Duodenal mucosa (tissue), 2 donors: Measurements from ENCODE around the gene IGF2BP2.

Experiments
- H3K27ac ChIP-seq: one replicate; pipeline ENCODE4 v1.7.0; 2013; ENCODE audit warnings: low read depth, low read length
- H3K27me3 ChIP-seq, 2 donors: one replicate each; pipeline ENCODE4 v1.7.0; 2013; ENCODE audit warnings: low read length in 2 of 2, control low read depth in 1 of 2; ENCODE audit not compliant: insufficient read depth in 2 of 2, control insufficient read depth in 1 of 2
- H3K36me3 ChIP-seq, 2 donors: one replicate each; pipeline ENCODE4 v1.7.0; 2013; ENCODE audit warnings: low read length in 2 of 2, control low read depth in 1 of 2; ENCODE audit not compliant: insufficient read depth in 2 of 2, control insufficient read depth in 1 of 2
- H3K4me1 ChIP-seq, 2 donors: one replicate each; pipeline ENCODE4 v1.7.0; 2013; ENCODE audit warnings: low read length in 2 of 2, control low read depth in 1 of 2; ENCODE audit not compliant: insufficient read depth in 2 of 2, control insufficient read depth in 1 of 2
- H3K4me3 ChIP-seq, 2 donors: one replicate each; pipeline ENCODE4 v1.7.0; 2013; ENCODE audit warnings: low read length in 2 of 2, low read depth in 1 of 2
- H3K9ac ChIP-seq, 2 donors: one replicate each; pipeline ENCODE4 v1.7.0; 2013; ENCODE audit warnings: low read length in 2 of 2, low read depth in 1 of 2
- H3K9me3 ChIP-seq, 2 donors: one replicate each; pipeline ENCODE4 v1.7.0; 2013; ENCODE audit warnings: low read length in 2 of 2, control low read depth in 1 of 2; ENCODE audit not compliant: control insufficient read depth in 1 of 2

The IGF2BP2 gene

DNA sequence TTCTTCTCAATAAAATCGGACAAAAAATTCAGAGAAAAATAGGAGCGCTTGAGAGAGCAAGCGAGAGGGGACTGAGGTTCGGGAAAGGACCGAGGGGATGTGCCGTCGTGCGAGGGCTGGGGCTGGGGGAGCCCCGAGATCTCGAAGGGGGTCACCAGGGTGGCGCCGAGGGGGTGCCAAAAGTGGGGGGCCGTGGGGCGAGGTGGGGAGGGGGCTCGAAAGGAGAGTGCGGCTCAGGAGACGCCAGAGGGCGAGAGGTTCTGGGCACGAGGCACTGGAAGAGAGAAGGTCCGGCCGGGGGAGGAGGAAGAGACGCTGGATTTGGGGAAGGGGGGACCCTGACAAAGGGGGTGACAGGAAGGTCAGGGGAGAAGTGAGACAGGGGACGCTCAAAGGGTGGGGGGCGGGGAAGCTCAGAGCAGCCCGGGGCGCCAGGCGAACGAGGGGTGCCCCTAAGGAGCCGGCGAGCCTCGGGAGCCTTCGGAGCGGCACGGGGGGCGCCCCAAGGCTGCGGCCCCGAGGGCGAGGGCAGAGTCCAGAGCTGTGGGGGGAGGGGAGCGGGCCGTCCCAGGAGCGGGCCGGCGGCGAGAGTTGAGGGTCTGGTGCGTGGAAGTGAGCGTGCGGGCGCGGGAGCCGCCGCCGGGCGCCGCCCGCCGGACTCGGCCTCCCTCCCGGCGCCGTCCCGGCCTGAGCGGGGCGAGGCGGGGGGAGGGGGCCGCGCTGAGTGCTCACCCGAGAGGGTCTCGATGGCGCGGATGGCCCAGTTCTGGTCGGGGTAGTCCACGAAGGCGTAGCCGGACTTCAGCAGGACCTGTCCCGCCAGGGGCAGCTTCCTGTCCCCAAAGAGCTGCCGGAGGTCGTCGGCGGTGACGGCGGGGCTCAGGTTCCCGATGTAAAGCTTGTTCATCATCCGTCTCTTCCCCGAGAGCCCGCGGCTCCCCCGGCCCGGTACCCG lies 514 bp downstream of the IGF2BP2 start:
- Histone ChIP-seq H3K27me3 (no peaks in the 10 kb centered on the region), H3K27ac (peak overlapping the region; percentile 62)

DNA sequence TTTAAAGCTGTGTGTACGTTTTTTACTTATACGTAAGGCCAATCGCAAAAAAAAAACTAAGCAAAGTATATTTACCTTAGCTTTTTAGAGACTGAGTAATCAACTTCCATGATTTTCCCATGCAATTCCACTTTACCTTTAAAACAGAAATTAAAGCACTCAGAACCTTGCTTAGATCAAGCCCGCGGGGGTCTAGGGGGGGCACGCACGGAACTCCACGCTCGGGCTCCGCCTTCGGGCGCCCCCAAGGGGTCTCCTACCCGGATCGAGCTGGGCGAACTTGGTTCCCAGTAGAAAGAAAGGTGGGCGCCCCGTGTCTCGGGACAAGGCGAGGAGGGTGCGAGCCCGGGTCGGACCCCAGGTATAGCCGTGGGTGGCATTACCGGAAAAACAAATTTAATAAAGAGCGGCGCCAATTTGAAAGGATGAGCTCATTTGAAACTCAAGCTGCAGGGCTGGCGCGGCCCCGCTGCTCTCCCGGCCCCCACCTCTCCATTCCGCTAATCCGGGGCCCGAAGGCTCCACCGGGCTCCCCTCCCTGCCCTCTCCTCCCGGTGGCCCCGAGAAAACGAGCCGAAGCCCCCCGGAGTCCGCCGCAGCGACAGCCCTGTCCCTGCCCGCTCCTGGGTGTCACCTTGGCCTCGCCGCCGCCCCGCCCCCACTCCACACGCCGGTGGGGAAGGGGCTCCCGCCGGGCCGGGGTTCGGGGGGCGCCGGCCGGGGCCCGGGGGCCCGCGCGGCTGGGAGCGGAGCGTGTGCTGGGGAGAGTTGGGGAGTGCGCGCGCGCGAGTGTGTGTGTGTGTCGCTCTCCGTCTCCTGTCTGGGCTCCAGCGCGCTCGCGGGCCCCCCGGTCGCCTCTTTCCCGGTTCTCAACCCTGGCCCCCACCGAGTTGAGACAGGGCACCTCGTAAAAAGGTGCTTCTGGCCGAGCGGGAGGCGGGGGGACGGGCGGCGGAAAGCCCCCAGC lies 1.5 kb downstream of the IGF2BP2 start:
- Histone ChIP-seq H3K27ac (peak overlapping the region; percentile 10), H3K27me3 (no peaks in the 10 kb centered on the region), H3K4me1 (peaks cover 10 to 12% of the 10 kb centered on the region in 2 donors), H3K9ac (peak overlapping the region; percentile 57 to 74), H3K9me3 (no peaks in the 10 kb centered on the region), H3K36me3 (no peaks in the 10 kb centered on the region), H3K4me3 (peak overlapping the region; percentile 79)

More for the DNA sequence above, 514 bp downstream of the IGF2BP2 start:
- Histone ChIP-seq H3K4me1 (peaks cover 10 to 12% of the 10 kb centered on the region in 2 donors), H3K9me3 (no peaks in the 10 kb centered on the region), H3K9ac (peak overlapping the region; percentile 69 to 74), H3K36me3 (no peaks in the 10 kb centered on the region), H3K4me3 (peak overlapping the region; percentile 79)

DNA sequence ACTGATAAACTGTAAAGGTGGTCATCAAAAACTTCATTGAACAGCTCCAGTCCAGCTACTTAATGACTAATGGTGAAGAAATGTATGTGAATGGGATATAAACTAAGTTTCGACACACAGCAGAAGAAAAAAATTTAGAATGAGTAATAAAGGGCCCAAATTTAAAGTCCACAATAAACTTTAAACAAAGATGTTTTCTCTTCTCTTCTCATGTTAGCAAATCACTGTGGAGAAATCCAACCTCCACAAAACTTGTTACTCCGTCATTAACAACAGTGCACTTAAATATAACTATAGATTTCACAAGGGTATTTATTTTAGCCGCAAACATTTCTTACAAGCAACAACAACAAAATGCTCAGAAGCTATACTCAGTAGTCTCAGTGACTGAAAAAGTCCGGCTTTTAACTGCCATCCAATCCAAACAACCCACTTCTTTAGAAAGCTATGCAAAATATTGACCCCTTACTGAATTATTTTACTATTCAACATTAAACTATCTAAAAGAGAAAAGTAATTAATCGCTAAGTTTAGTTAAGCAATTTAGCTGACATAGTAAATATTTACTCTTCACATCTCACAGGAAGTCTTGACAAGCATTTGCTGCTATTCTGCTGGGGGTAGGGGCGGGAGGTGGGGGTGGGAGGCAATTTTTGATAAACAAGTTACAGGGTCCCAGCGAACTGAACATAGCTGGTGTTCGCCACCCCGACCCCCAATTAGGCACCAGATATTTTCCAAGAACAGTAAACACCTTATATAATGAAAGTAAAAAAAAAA lies 2.4 kb downstream of the IGF2BP2 start:
- Histone ChIP-seq H3K9me3 (no peaks in the 10 kb centered on the region), H3K9ac (peak overlapping the region in 1 of 2 donors; percentile 74), H3K27ac (no peak overlapping the region), H3K4me1 (peaks cover 10 to 12% of the 10 kb centered on the region in 2 donors), H3K4me3 (peak overlapping the region; percentile 79), H3K27me3 (no peaks in the 10 kb centered on the region), H3K36me3 (no peaks in the 10 kb centered on the region)

DNA sequence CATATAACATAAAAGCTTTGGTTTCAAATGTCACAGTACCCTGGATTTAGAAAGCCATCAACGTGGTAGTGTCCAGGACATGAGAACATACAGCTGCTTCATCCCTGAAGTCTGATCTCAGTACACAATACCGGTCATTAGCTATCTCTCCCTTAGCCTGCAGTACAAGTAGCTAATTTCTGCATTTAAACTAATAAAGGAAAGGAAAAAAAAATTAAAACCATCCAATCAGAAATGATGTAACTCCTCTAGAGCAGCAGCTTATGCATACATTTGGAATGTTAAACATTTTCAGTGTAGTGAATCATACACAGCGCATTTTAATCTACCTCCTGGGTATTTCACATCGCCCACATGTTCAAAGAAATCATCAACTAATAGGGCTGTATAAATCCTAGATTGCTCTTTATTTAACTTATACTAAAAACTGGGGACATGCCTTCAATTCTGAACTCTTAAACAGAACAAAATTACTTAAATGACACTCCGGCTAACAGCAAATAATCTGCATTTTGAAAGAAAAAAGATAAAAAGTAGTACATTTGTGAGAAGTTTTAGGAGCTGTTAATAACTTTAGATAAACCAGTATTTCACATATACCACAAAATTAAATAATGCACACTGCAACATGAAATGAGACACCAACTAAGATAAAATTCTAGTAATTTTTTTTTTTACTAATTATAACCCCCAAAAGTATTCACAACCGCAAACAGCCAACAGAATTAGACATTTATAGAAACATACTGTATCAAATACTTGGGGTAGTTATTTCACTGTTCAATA lies 3.7 kb downstream of the IGF2BP2 start:
- H3K4me1 ChIP-seq, result peaks cover 4 to 12% of the 10 kb centered on the region in 2 donors
- H3K4me3 ChIP-seq, result no peak overlapping the region
- H3K27ac ChIP-seq, result no peak overlapping the region
- H3K27me3 ChIP-seq, result no peaks in the 10 kb centered on the region
- no peaks in the 10 kb centered on the region for H3K36me3 ChIP-seq
- no peaks in the 10 kb centered on the region for H3K9me3 ChIP-seq
- no peak overlapping the region for H3K9ac ChIP-seq

DNA sequence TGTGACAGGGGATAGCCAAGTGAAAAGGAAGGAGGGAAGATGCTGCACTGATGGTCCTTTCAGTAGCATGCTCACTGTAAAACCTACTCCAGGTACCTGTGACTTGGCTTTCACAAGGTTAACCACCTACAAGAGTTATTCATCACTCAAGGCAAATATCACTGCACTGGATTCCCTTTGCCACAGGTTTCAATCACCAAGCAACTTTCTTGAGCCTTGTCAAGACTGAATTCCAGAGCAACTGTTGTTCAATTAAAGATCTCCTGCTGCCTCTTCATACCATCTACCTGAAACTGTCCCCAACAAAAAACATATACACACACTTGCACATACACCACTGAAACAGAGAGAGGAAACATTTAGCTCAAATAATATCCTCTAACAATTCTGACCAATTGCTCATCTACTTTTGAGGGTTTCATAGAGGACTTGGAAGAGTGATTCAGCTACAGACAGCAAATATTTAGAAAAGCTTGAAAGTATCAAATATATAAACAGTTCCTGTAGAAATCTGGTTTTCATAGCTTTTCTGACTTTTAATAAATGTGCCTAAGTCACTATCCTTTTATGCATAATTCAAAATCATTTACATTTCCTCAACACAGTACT lies 6.5 kb downstream of the IGF2BP2 start:
- Histone ChIP-seq H3K36me3 (no peaks in the 10 kb centered on the region), H3K9me3 (no peaks in the 10 kb centered on the region), H3K4me3 (no peak overlapping the region), H3K9ac (no peak overlapping the region), H3K27ac (no peak overlapping the region), H3K4me1 (peaks cover 0 to 12% of the 10 kb centered on the region in 2 donors), H3K27me3 (no peaks in the 10 kb centered on the region)

DNA sequence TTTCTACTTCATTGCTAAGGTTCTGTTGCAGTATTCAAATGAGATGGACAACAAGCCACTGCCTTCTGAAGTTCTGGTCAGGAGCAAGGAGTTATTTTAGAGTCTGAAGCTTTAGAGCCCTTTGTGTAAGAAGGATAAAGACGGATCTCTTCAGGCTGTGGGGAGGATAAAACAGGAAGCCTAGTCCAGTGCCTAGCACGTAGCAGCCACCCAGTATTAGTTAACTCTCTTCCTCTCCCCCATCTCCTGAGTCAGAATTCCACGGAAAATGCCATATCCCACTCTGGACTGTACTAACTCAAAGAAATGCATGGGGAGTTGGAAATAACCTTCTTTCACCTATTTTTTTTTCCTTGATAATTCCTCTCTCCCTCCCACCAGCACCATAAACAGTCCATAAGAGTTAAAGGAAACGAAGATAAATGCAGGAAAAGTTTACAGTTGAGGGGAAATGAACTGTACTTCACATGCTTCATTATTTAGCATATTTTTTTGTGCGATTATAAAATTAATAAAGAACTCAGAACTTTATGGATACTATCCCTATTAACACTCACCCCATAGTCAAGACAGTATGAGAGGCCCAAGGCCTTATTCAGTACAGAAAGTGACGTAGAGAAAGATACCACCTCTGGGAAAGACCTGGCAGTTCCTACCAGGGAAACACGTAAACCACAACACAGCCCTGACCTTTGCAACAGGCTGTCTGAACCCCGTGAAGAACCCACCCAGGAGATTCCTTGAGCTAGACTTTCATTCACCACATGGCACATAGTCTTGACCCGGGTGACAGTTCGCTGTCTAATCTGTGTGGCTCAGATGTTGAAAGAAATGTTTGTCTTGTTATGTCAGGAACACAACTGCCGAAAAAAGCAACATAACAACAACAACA lies 9.2 kb downstream of the IGF2BP2 start:
- Histone ChIP-seq H3K9ac (no peak overlapping the region), H3K36me3 (no peaks in the 10 kb centered on the region), H3K9me3 (no peaks in the 10 kb centered on the region), H3K4me1 (peaks cover 0 to under 1% of the 10 kb centered on the region in 2 donors), H3K27me3 (no peaks in the 10 kb centered on the region), H3K4me3 (no peak overlapping the region), H3K27ac (no peak overlapping the region)

DNA sequence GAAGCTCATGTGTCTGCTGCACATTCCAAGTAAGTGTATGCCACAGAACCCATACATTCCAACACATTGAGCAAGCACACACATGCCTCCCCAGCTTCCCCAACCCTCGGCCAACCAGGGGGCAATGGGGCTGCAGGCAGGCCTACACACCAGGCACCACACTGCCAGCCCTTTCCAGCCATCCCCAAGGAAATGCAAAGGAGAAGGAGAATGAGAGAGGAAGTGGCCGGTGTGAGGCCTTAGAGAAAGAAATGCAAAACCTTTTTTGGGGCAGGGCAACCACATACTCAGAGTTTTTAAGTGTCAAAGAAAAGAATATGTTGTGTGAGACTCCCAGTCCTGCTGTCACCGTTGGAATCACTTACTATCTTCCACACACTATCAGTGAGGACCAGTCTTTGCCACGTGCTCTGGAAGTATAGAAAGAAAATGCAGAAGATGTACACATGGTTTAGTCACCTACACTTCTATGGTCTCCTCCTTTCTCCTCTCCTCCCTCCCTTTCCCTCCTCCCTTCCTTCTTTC lies 11.1 kb downstream of the IGF2BP2 start:
- Histone ChIP-seq H3K9ac (no peak overlapping the region), H3K4me3 (no peak overlapping the region), H3K4me1 (no peaks in the 10 kb centered on the region), H3K27ac (no peak overlapping the region), H3K9me3 (no peaks in the 10 kb centered on the region), H3K27me3 (no peaks in the 10 kb centered on the region), H3K36me3 (no peaks in the 10 kb centered on the region)

DNA sequence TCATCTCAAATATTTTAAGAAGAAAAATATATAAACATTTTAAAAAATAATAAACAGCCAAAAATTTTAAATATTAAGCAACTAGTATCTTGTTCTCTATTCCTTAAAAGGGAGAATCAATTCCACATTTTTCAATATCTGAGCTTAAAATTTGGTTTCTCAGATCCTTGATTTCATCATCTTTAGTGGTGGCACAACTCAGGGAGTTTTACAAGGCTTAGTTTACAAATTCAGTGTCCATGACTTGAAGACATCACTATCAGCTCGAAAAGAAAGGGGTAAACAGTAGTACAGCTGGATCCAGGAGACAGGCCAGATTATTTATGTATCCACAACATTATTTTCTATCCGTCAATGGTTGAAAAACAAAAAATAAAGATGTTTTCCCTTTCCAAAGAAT lies 11.6 kb downstream of the IGF2BP2 start:
- no peak overlapping the region for H3K9ac ChIP-seq
- H3K4me3 ChIP-seq, result no peak overlapping the region
- no peaks in the 10 kb centered on the region for H3K27me3 ChIP-seq
- H3K4me1 ChIP-seq, result no peaks in the 10 kb centered on the region
- H3K9me3 ChIP-seq, result no peaks in the 10 kb centered on the region
- no peaks in the 10 kb centered on the region for H3K36me3 ChIP-seq
- no peak overlapping the region for H3K27ac ChIP-seq
